ENCODE results near the gene MLIP. TPM values are rescaled to one million over a fixed set of nuclear protein-coding genes. Genes with fewer than 3 reads are reported as not detected.
A peak's percentile ranks its signal among the peaks of the same experiment; 100 is the strongest.

Gene MLIP
- total and polyA plus RNA-seq, 2 donors from 2014 or later = 1.7 to 2.4 TPM

DNA sequence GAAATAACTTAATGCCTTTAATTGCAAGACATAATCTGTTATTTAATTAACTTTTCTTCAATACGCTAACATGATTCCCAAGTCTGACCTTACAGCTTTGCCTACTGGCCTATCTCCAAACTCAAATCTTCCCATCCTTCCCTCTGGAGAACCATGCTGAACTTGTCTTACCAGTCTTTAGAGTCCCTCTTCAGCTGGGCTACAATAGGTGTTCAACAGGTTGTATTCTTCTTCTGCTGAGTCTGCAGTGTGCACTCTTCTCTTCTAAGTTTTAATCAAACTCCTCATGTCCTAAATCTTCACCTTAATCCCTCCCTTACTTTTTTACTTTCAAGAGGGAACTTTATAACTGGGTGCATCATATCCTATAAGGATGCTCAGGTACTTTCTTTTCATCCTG is 121.5 kb downstream of the MLIP start:
- no peaks in the 10 kb centered on the region for H3K36me3 ChIP-seq (ENCODE audit: control insufficient read depth in 2 of 3, insufficient read depth in 3 of 3, low read length in 3 of 3)
- H3K9me3 ChIP-seq (ENCODE audit: control insufficient read depth in 2 of 3, insufficient read depth in 1 of 3, low read length in 3 of 3) = no peaks in the 10 kb centered on the region
- intact Hi-C loops (cut with DNase I) = no loop called here
- no peak for DNase-seq
- no peaks in the 10 kb centered on the region for H3K4me1 ChIP-seq (ENCODE audit: control insufficient read depth in 2 of 3, insufficient read depth in 2 of 3, low read depth in 1 of 3, low read length in 3 of 3)
- H3K27me3 ChIP-seq (ENCODE audit: control insufficient read depth, insufficient read depth, low read length) = no peaks in the 10 kb centered on the region
- H3K9ac ChIP-seq (ENCODE audit: low read length in 3 of 3) = no peak overlapping the region
- H3K27ac ChIP-seq (ENCODE audit: low read depth in 2 of 2, low read length in 2 of 2) = no peak overlapping the region
- TF ChIP-seq, protein P1, sequence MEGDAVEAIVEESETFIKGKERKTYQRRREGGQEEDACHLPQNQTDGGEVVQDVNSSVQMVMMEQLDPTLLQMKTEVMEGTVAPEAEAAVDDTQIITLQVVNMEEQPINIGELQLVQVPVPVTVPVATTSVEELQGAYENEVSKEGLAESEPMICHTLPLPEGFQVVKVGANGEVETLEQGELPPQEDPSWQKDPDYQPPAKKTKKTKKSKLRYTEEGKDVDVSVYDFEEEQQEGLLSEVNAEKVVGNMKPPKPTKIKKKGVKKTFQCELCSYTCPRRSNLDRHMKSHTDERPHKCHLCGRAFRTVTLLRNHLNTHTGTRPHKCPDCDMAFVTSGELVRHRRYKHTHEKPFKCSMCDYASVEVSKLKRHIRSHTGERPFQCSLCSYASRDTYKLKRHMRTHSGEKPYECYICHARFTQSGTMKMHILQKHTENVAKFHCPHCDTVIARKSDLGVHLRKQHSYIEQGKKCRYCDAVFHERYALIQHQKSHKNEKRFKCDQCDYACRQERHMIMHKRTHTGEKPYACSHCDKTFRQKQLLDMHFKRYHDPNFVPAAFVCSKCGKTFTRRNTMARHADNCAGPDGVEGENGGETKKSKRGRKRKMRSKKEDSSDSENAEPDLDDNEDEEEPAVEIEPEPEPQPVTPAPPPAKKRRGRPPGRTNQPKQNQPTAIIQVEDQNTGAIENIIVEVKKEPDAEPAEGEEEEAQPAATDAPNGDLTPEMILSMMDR (IDR thresholded peaks at IDR 0.05; ENCODE audit: borderline replicate concordance, extremely low read depth, insufficient read depth) = no peak
- H3K4me3 ChIP-seq (ENCODE audit: low read length in 3 of 3) = no peak overlapping the region
- FAIRE-seq = no peak

DNA sequence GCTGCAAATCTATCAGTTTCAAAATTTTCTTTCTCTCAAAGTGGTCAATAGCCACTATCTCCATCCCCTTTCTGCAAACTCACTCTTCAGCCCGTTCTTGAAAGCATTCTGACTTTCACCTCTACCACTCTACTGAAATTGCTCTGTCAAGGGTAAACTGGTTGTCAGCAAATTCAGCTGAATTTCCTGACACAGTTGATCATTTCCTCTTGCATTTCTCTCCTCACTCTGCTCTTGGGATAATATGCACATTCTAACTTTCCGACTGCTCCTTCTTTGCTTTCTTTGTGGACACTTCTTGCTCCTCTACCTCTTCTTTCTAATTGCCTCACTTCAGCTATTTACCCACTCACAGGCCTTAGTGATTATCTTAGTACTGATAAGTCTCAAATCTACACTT is 123.3 kb downstream of the MLIP start:
- intact Hi-C loops (cut with DNase I) = no loop called here
- Histone ChIP-seq H3K9me3 (ENCODE audit: control insufficient read depth in 2 of 3, insufficient read depth in 1 of 3, low read length in 3 of 3) (no peaks in the 10 kb centered on the region), H3K4me3 (ENCODE audit: low read length in 3 of 3) (no peak overlapping the region), H3K36me3 (ENCODE audit: control insufficient read depth in 2 of 3, insufficient read depth in 3 of 3, low read length in 3 of 3) (no peaks in the 10 kb centered on the region), H3K27me3 (ENCODE audit: control insufficient read depth, insufficient read depth, low read length) (no peaks in the 10 kb centered on the region), H3K4me1 (ENCODE audit: control insufficient read depth in 2 of 3, insufficient read depth in 2 of 3, low read depth in 1 of 3, low read length in 3 of 3) (no peaks in the 10 kb centered on the region), H3K9ac (ENCODE audit: low read length in 3 of 3) (no peak overlapping the region), H3K27ac (ENCODE audit: low read depth in 2 of 2, low read length in 2 of 2) (no peak overlapping the region)
- DNase-seq (no peak), FAIRE-seq (no peak)
- TF ChIP-seq, protein P1 (IDR thresholded peaks at IDR 0.05; ENCODE audit: borderline replicate concordance, extremely low read depth, insufficient read depth) = no peak

DNA sequence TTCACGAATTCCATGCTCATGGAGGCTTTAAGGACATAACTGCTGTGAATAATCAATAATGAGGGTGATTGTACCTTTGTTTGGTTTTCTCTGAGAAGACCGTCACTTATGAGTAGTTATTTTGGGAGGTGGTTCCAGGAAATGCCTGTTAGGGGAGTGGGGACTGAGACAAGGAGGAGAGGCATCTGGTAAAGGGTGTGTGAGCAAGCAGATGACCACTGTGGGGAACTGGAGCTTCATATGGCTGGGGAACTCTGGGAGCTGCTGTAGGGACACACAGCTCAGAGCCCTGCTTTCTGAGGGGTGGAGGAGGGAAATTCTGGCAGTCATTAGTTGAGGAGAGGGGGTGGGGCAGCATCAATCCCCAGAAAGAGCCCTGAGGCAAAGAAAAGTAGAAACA is 125.7 kb downstream of the MLIP start:
- DNase-seq (no peak), FAIRE-seq (no peak)
- no peaks in the 10 kb centered on the region for H3K4me1 ChIP-seq (ENCODE audit: control insufficient read depth in 2 of 3, insufficient read depth in 2 of 3, low read depth in 1 of 3, low read length in 3 of 3)
- no peak overlapping the region for H3K27ac ChIP-seq (ENCODE audit: low read depth in 2 of 2, low read length in 2 of 2)
- H3K9me3 ChIP-seq (ENCODE audit: control insufficient read depth in 2 of 3, insufficient read depth in 1 of 3, low read length in 3 of 3) = no peaks in the 10 kb centered on the region
- H3K27me3 ChIP-seq (ENCODE audit: control insufficient read depth, insufficient read depth, low read length) = no peaks in the 10 kb centered on the region
- no peaks in the 10 kb centered on the region for H3K36me3 ChIP-seq (ENCODE audit: control insufficient read depth in 2 of 3, insufficient read depth in 3 of 3, low read length in 3 of 3)
- intact Hi-C loops (cut with DNase I) = no loop called here
- no peak overlapping the region for H3K9ac ChIP-seq (ENCODE audit: low read length in 3 of 3)
- TF ChIP-seq, protein P1 (IDR thresholded peaks at IDR 0.05; ENCODE audit: borderline replicate concordance, extremely low read depth, insufficient read depth) = no peak
- H3K4me3 ChIP-seq (ENCODE audit: low read length in 3 of 3) = no peak overlapping the region

DNA sequence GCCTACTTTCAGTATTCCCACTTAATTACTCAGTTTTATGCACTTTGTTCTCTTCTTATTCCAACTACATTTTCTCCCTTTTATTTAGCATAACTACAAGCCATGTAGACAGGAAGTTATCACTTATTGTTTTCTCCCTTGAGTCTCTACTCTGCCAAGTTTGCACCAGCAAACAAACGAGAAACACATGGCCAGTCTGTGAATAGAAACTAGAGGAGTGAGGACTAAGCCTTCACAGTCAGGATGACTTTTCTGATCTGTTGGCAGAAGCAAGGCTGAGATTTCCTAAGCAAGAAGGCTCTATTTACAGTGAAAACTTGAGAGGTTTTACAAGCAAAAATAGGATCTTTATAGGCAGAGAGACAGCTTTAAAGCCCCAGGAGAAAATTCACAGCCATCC is 127.2 kb downstream of the MLIP start:
- Histone ChIP-seq H3K9me3 (ENCODE audit: control insufficient read depth in 2 of 3, insufficient read depth in 1 of 3, low read length in 3 of 3) (no peaks in the 10 kb centered on the region), H3K4me3 (ENCODE audit: low read length in 3 of 3) (no peak overlapping the region), H3K36me3 (ENCODE audit: control insufficient read depth in 2 of 3, insufficient read depth in 3 of 3, low read length in 3 of 3) (no peaks in the 10 kb centered on the region), H3K9ac (ENCODE audit: low read length in 3 of 3) (no peak overlapping the region), H3K27me3 (ENCODE audit: control insufficient read depth, insufficient read depth, low read length) (no peaks in the 10 kb centered on the region), H3K27ac (ENCODE audit: low read depth in 2 of 2, low read length in 2 of 2) (no peak overlapping the region), H3K4me1 (ENCODE audit: control insufficient read depth in 2 of 3, insufficient read depth in 2 of 3, low read depth in 1 of 3, low read length in 3 of 3) (no peaks in the 10 kb centered on the region)
- FAIRE-seq (no peak), DNase-seq (peak in 3 of 5 donors; percentile 9 to 85 (median 44))
- intact Hi-C loops (cut with DNase I) = no loop called here
- TF ChIP-seq, protein P1 (IDR thresholded peaks at IDR 0.05; ENCODE audit: borderline replicate concordance, extremely low read depth, insufficient read depth) = no peak

Data from kidney (tissue), 14 donors.